Brain pericyte (primary cell): ENCODE measurements around the gene TACC2.

ENCODE experiments used
- DNase-seq: peaks from one replicate; pipeline ENCODE4 v3.0.0-alpha.2; 2012; ENCODE audit warnings: low read depth, low spot score

Gene TACC2

GRCh38 chr10:122293156-122293960 is 304.4 kb downstream of the TACC2 start:
- no peak for DNase-seq

- no peak for DNase-seq
Observed at GRCh38 chr10:122293961-122294380, 305.0 kb downstream of the TACC2 start.

DNA sequence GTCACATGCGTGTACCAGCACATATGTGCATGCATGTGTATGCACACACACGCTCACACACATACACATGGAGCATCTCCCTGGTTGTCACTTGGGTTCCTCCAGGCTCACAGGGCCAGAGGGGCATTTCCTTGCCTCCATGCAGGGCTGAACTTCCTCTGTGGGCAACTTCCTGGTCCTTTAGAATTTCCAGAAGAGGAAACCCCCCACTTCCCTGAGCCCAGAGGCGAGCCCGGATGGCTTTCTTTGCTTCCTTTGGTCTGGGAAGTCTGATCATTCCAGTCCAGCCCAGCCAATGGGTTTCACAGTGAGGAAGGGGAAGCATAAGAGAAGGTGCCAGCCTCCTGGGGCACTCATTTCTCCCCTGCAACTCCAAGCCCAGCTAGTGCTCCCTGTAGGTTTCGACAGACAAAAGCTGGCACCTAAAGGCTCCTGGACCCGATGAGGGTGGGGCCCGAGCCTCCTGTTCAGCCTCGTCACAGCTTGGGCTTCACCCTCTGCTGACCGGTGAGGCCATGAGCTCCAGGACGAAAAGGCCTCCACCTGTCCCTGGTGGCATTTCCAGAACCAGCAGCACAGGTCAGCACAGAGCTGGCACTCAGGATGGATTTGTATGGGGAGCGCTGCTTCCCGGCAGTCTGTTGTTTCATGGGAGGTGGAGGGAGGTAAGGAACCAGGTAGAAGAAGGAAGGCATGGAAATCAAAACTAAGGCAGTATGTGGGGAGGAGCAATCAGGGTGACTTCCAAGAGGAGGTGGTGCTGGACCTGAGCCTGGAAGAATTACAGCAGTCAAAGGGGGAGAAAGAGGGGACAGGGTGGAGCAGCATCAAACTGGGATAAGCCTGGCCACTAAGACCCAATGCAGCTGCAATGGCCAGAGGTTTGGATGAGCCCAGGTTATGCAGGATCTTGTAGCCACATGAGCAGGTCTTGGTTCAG is 305.8 kb downstream of the TACC2 start:
- no peak for DNase-seq

DNA sequence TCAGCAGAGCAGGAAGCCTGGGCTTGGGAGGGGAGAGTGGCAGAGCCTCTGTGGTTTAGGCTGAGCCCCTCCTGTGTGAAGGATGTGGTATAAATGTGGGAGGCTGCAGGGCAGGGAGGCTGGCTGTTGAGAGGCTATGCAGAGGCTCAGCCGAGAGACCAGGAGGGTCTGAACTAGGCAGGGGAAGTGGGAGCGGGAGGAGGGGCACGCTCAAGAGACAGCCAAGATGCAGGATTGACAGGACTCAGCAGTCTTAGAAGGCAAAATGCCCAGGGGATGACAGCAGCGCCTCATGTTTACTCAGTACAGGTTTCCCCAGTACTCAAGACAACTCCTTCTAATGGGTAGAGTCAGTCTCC is 306.5 kb downstream of the TACC2 start:
- no peak for DNase-seq

GRCh38 chr10:122296363-122297120 is 307.6 kb downstream of the TACC2 start:
- DNase-seq, result no peak

DNA sequence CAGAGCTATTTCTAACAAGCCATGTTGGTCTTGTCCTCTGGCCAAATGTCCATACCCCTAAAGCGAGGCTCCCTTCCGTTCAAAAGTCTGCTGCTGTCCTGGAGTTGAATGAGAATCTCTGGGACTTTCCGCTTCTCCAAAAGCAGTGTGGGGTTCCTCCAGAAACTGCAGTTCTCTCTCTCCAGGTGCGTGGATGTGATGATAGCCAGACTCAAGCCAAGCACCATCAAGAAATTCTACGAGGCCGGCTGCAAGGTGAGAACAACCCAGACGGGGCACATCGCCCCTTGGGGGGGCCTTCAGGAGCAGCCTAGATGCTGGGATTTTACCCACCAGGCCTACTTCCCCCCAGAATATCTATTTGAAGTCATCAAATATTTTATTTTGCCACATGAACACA is 308.6 kb downstream of the TACC2 start:
- DNase-seq, result no peak

GRCh38 chr10:122298206-122298597 is 309.2 kb downstream of the TACC2 start:
- DNase-seq, result no peak

GRCh38 chr10:122298598-122299301 is 309.8 kb downstream of the TACC2 start:
- DNase-seq, result no peak

DNA sequence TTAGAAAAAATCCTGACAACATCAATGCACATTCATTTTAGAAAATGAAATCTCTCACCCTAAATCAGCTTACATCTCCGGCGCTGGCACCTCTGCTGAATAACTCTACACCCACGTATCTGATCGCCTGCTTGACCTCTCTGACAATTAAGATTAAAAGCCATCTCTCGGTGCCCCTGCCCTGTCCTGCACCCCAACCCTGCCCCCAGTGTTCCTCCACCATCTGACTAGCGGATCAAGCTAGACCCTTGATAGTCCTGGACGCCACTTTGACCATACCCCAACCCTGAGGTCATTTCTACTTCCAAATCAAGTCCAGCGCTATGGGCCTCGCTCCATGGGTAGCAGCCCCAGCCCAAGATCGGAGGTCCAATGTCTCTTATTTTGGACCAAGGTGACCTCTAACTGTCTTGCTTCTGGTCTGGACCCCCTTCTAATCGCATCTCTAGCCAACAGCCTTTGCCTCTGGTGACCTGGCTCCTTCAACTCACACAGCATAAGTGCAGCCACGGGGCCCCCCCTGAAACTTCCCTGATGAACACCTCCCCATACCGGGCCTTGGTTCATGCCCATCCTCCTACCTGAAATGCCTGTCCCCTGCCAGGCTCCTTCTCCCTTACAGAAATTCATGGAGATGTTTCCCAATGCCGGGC is 310.6 kb downstream of the TACC2 start:
- no peak for DNase-seq

DNA sequence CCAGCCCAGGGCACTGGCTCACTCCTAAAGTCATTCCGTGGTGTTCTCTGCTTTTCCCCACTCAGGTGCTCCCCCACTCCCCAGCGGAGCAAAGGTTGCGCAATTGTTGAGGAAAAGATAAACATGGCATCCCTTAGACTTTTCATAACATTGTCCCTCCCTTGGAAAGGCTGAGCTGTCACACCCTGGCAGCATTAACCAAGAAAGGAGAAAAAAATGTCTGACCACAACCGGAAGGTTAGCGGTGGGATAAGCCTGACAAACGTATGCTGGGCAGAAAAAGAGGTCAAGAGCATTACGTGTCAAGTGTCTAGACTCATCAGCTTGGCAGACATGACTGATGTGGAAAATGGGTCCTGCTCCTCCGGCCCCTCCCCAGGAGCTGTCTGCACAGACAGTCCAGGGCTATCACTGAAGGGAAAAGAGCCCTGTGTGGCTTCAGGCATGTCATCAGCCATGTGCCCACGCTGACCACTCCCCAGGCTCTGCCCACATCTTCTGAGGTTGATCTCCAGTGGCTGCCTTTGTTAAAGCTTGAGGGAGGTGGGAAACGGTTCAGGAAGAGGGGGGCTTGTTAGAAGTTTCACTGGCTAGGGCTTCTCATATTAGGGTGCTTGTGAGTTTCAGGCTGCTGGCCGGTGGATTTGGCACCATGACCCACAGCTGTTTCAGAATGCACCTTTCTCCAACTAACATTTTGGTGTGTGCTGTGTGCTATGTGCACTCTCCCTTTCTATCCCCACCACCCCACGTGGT is 312.3 kb downstream of the TACC2 start:
- DNase-seq, result no peak

DNA sequence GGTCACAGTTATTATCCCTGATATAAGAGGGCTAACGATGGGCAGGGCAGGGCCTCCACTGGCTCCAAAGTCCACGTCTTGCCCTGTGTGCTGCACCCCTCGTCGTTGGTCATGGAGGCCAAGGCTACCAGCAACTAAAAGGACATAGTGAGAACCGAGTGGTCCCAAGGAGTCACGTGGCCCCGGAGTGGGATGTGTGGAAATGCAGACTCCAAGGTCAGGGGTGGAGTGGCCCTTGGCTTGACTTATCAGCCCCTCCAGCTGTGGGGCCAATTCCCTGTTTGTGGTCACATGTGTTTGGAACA is 312.8 kb downstream of the TACC2 start:
- DNase-seq, result no peak

GRCh38 chr10:122302315-122302714 is 313.4 kb downstream of the TACC2 start:
- DNase-seq, result no peak

DNA sequence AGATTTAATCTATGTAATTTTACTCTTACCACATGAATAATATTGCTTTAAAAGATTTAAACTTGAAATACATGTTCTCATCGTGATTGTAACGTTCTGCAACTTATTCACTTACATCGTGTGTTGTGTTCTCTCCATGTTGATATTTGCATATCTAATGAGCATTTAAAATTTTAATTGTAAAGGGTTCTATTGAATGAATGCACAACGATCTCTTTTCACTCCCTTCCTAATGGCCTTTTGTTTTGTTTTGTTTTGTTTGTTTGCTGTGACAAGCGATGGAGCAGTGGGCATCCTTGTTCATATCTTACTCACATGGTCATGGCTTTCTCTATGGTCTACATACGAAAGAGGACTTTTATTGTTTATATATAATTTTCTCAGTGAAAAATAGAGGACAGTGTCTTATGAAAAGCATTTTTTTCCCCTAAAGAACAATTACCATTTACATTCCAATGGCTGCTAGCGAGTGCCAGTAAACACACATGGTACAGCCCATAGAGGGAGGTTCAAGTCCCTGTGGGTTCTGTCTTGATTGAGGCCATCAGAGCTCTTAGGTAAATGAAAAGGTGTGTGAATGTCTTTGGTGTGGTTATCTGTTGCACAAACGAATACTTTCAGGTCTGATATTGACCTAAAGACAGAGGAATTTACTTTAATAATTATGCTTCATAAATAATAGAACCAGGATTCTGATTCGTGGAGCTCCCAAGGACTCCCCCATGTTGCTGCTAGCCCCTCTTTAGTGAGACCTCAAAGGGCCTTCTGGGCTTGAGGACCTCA is 314.5 kb downstream of the TACC2 start:
- no peak for DNase-seq
